Smooth muscle cell (in vitro differentiated cells): Measurements from ENCODE around the gene KRT72. TPM values are rescaled to one million over a fixed set of nuclear protein-coding genes. Genes with fewer than 3 reads are reported as not detected.

Experiments used
- DNase-seq: peaks from one replicate; lab custom pipeline; 2025; ENCODE audit not compliant: unreplicated experiment; lab: John Stamatoyannopoulos, UW
- H2AFZ ChIP-seq: fragments of 200-600 bp; sonication (generic); 2 replicates; pipeline ENCODE4 v1.6.0; 2016; ENCODE audit warnings: antibody characterized with exemption, low read depth, mild to moderate bottlenecking
- H3F3A ChIP-seq: fragments of 200-600 bp; sonication (generic); 2 replicates; pipeline ENCODE4 v1.6.0; 2017; ENCODE audit warnings: antibody characterized with exemption, low read depth
- H3K27ac ChIP-seq: fragments of 200-600 bp; sonication (generic); 2 replicates; pipeline ENCODE4 v1.5.1; 2016; ENCODE audit warnings: low read depth, mild to moderate bottlenecking
- H3K27me3 ChIP-seq: fragments of 200-600 bp; sonication (generic); 2 replicates; pipeline ENCODE4 v1.6.1; 2016; ENCODE audit warnings: low read depth, mild to moderate bottlenecking
- H3K36me3 ChIP-seq: fragments of 200-600 bp; sonication (generic); 2 replicates; pipeline ENCODE4 v1.5.1; 2016; ENCODE audit warnings: low read depth
- H3K4me1 ChIP-seq: fragments of 200-600 bp; sonication (generic); 2 replicates; pipeline ENCODE4 v1.5.1; 2016; ENCODE audit warnings: low read depth
- H3K4me2 ChIP-seq: fragments of 200-600 bp; sonication (generic); 2 replicates; pipeline ENCODE4 v1.6.0; 2016; ENCODE audit warnings: mild to moderate bottlenecking
- H3K4me3 ChIP-seq: fragments of 200-600 bp; sonication (generic); 2 replicates; pipeline ENCODE4 v1.5.1; 2016; ENCODE audit warnings: mild to moderate bottlenecking
- H3K79me2 ChIP-seq: fragments of 200-600 bp; sonication (generic); 2 replicates; pipeline ENCODE4 v1.6.0; 2016; ENCODE audit warnings: low read depth, mild to moderate bottlenecking
- H3K9ac ChIP-seq: fragments of 200-600 bp; sonication (generic); 2 replicates; pipeline ENCODE4 v1.6.0; 2016; ENCODE audit warnings: low read depth
- H3K9me3 ChIP-seq: fragments of 200-600 bp; sonication (generic); replicated peaks from 2 replicates; pipeline ENCODE4 v1.5.1; 2016; ENCODE audit warnings: low read depth
- H4K20me1 ChIP-seq: fragments of 200-600 bp; sonication (generic); 2 replicates; pipeline ENCODE4 v1.6.0; 2016; ENCODE audit warnings: low read depth
- WGBS: methylation state at CpG from one replicate; pipeline ENCODE4 v1.1.7; 2016; ENCODE audit warnings: low lambda C conversion rate; 5-methylcytosine and 5-hydroxymethylcytosine counted together
- polyA plus RNA-seq: library from polyadenylated mRNA; unstranded; fragments of >200 nt; fragmentation: Nextera tagmentation; extraction: Ambion mirVana; gene quantifications from 2 replicates; pipeline ENCODE4 v1.2.1, GENCODE V29; 2016
- total RNA-seq: library from RNA; depleted of rRNA; stranded (reverse); fragments of >200 nt; gene quantifications from 2 replicates; pipeline ENCODE4 v1.2.3, GENCODE V29; 2014
- TF ChIP-seq, protein P1 (sequence below): fragments of 200-600 bp; sonication (generic); IDR thresholded peaks from 2 replicates; pipeline ENCODE4 v1.5.1; 2017; ENCODE audit warnings: borderline replicate concordance, mild to moderate bottlenecking, antibody characterized with exemption; ENCODE audit not compliant: insufficient read depth, poor library complexity, severe bottlenecking

KRT72 gene
- total and polyA plus RNA-seq, 2 experiments from 2014 or later = not detected

DNA sequence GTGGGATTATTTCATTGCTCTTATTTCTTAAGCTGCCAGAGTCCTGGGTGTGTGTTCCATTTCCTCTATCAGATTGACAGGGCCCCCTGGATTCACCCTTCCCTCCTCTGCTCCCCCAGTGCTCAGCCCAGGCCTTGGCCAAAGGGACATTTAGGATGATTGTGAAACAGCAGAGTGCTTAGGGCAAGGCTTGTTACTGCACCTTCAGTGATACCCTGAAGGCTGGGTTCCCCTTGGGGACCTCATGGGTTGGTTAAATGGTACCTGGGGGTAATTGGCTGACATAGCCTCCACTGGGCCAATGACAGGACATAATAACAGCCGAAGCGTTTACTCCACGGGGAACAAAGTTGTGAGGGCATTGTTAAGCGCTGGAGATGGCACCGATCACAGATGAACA lies 1.3 kb upstream of the KRT72 start:
- Histone ChIP-seq H3K9ac (no peak overlapping the region), H3K27me3 (peaks cover 44% of the 10 kb centered on the region), H3K27ac (no peak overlapping the region), H4K20me1 (no peaks in the 10 kb centered on the region), H3K36me3 (no peaks in the 10 kb centered on the region), H3K4me1 (no peaks in the 10 kb centered on the region), H2AFZ (no peak overlapping the region), H3K4me2 (no peak overlapping the region), H3K79me2 (no peaks in the 10 kb centered on the region), H3K4me3 (no peak overlapping the region), H3F3A (no peaks in the 10 kb centered on the region), H3K9me3 (no peaks in the 10 kb centered on the region)
- no peak for DNase-seq
- 96% methylated on average over 5 of the region's 5 CpGs for WGBS
- TF ChIP-seq, protein P1, sequence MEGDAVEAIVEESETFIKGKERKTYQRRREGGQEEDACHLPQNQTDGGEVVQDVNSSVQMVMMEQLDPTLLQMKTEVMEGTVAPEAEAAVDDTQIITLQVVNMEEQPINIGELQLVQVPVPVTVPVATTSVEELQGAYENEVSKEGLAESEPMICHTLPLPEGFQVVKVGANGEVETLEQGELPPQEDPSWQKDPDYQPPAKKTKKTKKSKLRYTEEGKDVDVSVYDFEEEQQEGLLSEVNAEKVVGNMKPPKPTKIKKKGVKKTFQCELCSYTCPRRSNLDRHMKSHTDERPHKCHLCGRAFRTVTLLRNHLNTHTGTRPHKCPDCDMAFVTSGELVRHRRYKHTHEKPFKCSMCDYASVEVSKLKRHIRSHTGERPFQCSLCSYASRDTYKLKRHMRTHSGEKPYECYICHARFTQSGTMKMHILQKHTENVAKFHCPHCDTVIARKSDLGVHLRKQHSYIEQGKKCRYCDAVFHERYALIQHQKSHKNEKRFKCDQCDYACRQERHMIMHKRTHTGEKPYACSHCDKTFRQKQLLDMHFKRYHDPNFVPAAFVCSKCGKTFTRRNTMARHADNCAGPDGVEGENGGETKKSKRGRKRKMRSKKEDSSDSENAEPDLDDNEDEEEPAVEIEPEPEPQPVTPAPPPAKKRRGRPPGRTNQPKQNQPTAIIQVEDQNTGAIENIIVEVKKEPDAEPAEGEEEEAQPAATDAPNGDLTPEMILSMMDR = no peak

DNA sequence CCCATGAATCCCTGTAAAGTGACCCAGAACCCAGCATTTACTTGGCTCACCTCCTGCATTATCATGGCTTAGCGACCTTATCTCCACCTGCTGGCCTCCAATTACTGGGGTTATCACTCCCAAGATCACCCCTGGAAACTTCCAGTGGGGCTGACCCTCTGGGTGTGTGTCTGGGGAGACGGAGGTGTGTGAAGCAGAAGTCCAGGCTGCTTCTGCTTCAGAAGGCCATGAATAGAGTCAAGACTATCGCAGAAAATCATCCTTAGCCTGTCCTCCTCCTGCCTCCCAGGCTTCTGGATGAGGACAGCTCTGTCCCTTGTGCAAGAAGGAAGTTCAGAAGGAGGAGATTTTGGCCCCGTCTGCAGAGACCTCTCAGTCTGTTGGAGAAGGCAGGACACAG lies 408 bp upstream of the KRT72 start:
- no peaks in the 10 kb centered on the region for H3K79me2 ChIP-seq
- H3K4me2 ChIP-seq = no peak overlapping the region
- H3K4me1 ChIP-seq = no peaks in the 10 kb centered on the region
- no peaks in the 10 kb centered on the region for H3K36me3 ChIP-seq
- H3F3A ChIP-seq = no peaks in the 10 kb centered on the region
- H3K9ac ChIP-seq = no peak overlapping the region
- no peak overlapping the region for H3K27ac ChIP-seq
- no peak overlapping the region for H2AFZ ChIP-seq
- peaks cover 47% of the 10 kb centered on the region for H3K27me3 ChIP-seq
- no peaks in the 10 kb centered on the region for H4K20me1 ChIP-seq
- H3K4me3 ChIP-seq = no peak overlapping the region
- 85% methylated on average over 4 of the region's 4 CpGs for WGBS
- no peak for DNase-seq
- no peaks in the 10 kb centered on the region for H3K9me3 ChIP-seq
- TF ChIP-seq, protein P1 = no peak

DNA sequence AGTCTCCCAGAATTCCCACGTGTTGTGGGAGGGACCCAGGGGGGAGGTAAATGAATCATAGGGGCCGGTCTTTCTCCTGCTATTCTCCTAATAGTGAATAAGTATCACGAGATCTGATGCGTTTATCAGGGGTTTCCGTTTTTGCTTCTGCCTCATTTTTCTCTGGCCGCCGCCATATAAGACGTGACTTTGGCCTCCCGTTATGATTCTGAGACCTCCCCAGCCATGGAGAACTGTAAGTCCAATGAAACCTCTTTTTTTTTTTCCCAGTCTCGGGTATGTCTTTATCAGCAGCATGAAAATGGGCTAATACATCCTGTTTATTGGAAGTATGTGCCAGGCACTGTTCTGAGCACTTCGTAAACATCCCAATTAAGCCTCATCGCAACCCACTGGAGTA lies 788 bp downstream of the KRT72 start:
- Histone ChIP-seq H3K79me2 (no peaks in the 10 kb centered on the region), H3F3A (no peaks in the 10 kb centered on the region), H3K27ac (no peak overlapping the region), H2AFZ (no peak overlapping the region), H3K9me3 (no peaks in the 10 kb centered on the region), H3K36me3 (no peaks in the 10 kb centered on the region), H3K27me3 (peaks cover 46% of the 10 kb centered on the region), H3K9ac (no peak overlapping the region), H3K4me2 (no peak overlapping the region), H4K20me1 (no peaks in the 10 kb centered on the region), H3K4me3 (no peak overlapping the region), H3K4me1 (no peaks in the 10 kb centered on the region)
- TF ChIP-seq, protein P1 = no peak
- 88% methylated on average over 12 of the region's 12 CpGs for WGBS
- no peak for DNase-seq

DNA sequence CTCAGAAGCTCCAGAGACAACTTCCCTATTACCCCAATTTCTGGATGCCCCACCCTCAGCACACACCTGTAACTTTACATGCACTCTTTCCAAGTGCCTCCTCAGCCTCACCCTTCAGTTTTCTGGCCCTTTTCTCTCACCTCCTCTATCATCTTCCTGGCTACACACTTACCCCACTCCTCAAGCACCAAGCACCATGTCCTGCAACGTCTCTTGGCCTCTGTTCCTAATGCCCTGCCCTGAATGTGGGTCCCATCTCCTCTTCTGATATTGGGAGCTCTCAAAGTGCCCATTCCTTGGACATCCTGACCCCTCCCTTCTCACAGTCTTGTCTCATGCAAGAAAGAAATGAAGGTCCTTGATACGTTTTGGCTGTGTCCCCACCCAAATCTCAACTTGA lies 1.2 kb downstream of the KRT72 start:
- Histone ChIP-seq H4K20me1 (no peaks in the 10 kb centered on the region), H3F3A (no peaks in the 10 kb centered on the region), H3K27me3 (peaks cover 46% of the 10 kb centered on the region), H3K27ac (no peak overlapping the region), H3K9ac (no peak overlapping the region), H3K9me3 (no peaks in the 10 kb centered on the region), H2AFZ (no peak overlapping the region), H3K36me3 (no peaks in the 10 kb centered on the region), H3K4me3 (no peak overlapping the region), H3K4me1 (no peaks in the 10 kb centered on the region), H3K4me2 (no peak overlapping the region), H3K79me2 (no peaks in the 10 kb centered on the region)
- WGBS = 76% methylated on average over 2 of the region's 2 CpGs
- TF ChIP-seq, protein P1 = no peak
- no peak for DNase-seq
